KOPT-K1 (cell line): Measurements from ENCODE around the gene SPINT1.

ENCODE experiments used
- H3K27ac ChIP-seq: fragments of 200-600 bp; sonication (generic); 2 replicates; pipeline ENCODE4 v1.5.1; 2016; ENCODE audit warnings: antibody characterized with exemption, mild to moderate bottlenecking, low read depth, low read length; ENCODE audit not compliant: poor library complexity, severe bottlenecking
- H3K36me3 ChIP-seq: fragments of 200-600 bp; sonication (generic); 2 replicates; pipeline ENCODE4 v1.5.1; 2017; ENCODE audit warnings: antibody characterized with exemption, mild to moderate bottlenecking, low read length, moderate library complexity; ENCODE audit not compliant: insufficient read depth
- H3K9me3 ChIP-seq: fragments of 200-600 bp; sonication (generic); 2 replicates; pipeline ENCODE4 v1.5.1; 2017; ENCODE audit warnings: antibody characterized with exemption, low read length, mild to moderate bottlenecking; ENCODE audit not compliant: insufficient read depth, poor library complexity, severe bottlenecking

SPINT1 gene

DNA sequence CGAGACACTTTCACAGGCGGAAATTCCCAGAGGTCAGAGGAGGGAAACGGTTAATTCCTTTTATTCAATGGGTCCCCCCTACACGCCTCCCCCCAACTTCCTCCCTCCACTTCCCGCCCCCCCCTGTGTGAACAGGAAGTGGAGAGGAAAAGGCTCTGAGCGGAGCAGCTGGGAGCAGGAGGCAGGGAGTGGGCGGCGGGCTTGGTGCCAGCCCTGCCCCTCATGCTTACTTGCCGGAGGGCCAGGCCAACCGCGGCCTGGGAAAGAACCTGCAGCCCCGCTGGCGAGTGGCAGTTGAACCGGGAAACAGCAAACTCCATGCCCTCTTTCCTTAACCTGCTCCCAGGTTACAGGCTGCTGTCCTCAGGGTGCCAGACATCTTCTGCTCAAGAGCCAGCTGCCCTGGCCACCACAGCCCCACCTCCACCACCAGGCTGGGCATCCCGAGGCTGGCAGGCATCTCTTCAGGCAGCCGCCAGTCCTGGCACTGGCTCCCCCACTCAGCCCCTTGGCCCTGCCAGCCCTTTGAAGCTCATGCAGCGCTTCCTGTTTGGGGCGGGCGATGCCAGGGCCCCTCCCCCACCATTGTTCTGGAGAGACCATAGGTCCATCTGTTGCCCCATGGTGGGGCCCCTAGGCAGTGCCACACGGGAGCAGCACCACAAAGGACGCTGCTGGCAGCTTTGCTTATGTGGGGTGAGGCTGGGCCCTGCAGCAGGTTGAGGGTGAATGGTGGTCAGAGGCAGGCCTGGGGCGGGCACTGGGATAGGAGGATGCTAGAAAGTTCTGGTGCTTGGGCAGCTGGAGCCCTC lies 63.3 kb downstream of the SPINT1 start:
- Histone ChIP-seq H3K9me3 (no peaks in the 10 kb centered on the region), H3K36me3 (peaks cover 23% of the 10 kb centered on the region), H3K27ac (peak overlapping the region; percentile 78)
